ENCODE data around the gene SFT2D1. TPM values are rescaled to one million over a fixed set of nuclear protein-coding genes. Genes with fewer than 3 reads are reported as not detected.
"Not testable (repeated sequence)": the region's sequence is repeated elsewhere in the genome, so short reads cannot be mapped to it uniquely, and the experiment has no call there.

SFT2D1 gene
- polyA plus RNA-seq, 3 donors, result 45.3 to 71.2 (median 62.6) TPM

DNA sequence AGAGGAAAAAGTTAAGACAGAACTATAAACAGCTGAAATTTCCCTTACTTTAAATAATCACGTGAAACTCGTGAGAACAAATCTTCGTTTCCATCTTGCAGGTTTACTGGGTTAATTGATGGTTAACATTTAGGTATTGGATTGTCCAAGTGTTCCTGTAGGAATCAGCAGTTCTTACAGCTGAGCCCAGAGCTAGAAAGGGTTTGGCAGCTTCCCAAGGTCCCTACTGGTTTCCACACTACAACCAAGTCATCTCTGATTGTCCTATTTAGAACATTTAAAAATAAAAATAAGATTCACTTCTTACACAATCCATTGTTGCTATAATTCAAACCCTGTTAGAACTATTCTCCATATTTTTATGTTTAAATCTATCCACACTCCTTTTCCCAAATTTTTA lies 24.6 kb upstream of the SFT2D1 start:
- no peak overlapping the region for H3K27ac ChIP-seq (ENCODE audit: low read depth, low read length)
- WGBS, 3 donors, result 83 to 97% (median 89%) methylated on average over 3 of the region's 3 CpGs

DNA sequence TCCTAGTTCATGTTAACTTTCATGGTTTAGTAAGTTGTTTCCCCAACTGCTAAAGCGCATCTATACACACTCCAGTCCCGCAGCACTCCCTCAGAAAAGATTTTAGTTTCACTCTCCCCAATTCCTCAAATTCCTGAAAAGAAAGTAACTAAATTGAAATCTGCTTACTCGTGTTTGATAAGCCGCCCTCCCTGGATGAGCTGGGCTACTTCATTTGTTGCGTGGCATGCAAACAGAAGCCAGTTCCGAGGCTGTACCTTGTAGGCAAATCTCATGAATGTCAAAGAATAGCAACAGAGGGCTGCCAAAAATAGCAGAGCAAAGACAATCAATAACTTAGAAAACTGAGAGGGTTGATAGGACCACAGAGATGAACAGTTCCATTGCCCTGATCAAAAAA lies 23.5 kb upstream of the SFT2D1 start:
- 85 to 89% (median 86%) methylated on average over 6 of the region's 6 CpGs for WGBS, 3 donors
- H3K27ac ChIP-seq (ENCODE audit: low read depth, low read length), result no peak overlapping the region

DNA sequence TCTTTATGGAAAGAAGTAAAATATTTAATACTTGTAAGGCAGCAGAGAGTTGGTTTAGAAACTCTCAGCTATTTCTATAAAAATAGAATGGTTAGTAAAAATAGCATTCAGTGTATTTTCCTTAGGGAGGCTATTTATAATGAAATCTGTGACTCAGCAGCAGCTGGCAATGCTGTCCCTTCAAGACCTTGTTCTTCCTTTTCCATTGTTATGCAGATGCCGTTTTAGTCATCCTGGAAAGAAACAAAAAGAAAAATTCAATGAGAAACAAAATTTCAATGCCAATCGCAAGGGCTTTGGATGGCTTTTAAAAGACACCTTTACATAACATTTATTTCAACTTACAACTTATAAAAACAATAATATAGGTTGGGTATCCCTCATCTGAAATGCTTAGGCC lies 22.9 kb upstream of the SFT2D1 start:
- H3K27ac ChIP-seq (ENCODE audit: low read depth, low read length), result no peak overlapping the region
- 49 to 77% (median 56%) methylated on average over 2 of the region's 2 CpGs for WGBS, 3 donors

DNA sequence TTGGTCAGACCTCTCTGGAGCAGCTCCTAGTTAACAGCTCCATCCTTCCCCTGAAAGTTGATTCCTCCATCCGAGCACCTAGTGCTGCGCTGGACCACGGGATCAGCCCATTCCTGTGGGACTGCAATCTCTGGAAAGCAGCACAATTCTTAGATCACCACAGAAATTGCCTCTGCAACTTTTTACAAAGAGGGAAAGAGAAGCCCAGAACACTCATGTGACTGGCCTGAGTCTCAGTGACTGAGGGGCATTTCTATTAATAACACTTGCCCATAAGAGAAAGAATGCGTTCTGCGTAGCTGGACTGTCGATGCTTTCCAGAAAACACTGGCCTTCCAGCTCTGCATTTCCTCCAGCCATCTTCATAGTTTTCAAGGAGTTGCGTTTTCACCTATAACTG lies 22.1 kb upstream of the SFT2D1 start:
- no peak overlapping the region for H3K27ac ChIP-seq (ENCODE audit: low read depth, low read length)
- 65 to 90% (median 76%) methylated on average over 7 of the region's 7 CpGs for WGBS, 3 donors

DNA sequence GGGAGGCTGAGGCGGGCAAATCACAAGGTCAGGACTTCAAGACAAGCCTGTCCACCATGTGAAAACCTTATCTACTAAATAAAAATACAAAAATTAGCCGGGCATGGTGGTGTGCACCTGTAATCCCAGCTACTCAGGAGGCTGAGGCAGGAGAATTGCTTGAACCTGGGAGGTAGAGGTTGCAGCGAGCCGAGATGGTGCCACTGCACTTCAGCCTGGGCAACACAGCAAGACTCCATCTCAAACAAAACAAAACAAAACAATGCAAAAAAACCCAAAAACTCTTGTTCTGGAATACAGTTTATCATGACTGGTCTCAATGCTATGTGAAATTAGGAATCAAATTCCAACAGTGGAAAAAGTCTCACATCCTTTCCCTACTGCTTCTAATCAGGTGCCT lies 20.1 kb upstream of the SFT2D1 start:
- 97 to 99% (median 98%) methylated on average over 4 of the region's 4 CpGs for WGBS, 3 donors
- not testable (repeated sequence) for H3K27ac ChIP-seq (ENCODE audit: low read depth, low read length)

DNA sequence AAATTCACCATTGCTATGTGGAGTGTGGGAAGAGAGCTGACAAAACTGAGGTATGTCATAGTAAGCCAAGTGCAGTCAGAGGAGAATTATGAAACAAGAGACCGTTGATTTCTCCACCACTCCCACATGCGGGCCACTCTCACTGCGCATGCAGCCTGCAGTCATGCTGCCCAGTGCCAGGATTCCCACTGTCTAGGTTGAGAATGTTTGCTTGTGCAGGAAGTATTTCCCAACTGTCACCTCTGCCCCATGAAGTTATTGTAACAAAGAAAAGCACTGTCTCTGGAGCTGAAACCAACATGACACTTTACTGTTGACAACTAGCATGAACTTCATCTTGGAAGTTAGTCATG lies 18.7 kb upstream of the SFT2D1 start:
- H3K27ac ChIP-seq (ENCODE audit: low read depth, low read length), result no peak overlapping the region
- 36 to 70% (median 61%) methylated on average over 3 of the region's 3 CpGs for WGBS, 3 donors

DNA sequence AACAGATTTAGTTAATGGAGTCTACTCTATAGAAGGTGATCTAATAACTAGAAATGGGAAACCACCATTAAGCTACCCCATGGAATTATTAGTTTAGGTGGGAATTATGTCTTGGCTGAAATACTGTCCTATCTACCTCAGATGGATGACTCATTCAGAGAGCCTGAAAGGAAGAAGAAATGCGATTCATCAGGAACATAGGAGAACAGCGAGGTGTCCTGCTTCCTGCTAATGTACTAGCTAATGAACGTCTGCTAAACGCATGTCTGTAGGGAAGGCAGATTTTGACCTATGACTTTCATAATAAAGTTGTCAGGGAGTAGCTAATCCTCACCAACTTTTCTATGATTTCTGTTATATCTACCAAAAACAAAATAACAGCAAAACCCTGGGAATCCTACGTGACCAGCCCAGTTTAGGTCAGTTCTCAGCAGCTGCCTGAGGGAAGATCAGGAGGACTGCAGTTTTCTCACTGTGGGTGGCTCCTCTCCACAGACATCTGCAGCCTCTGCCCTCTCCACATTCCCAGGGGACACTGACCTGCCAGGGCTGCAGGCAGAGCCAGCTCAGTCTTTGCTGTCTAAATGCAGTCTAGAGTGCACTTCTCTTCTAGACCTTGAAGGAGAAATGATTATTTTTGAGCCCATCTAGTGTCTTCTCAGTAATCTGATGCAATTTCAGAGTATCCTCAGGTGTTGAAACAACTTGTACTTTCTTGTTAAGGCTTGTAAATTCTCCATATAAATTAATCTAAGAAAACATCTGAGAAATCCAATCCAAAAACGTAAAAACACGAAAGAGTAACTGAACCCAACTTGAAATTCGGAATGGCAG lies 18.1 kb upstream of the SFT2D1 start:
- no peak overlapping the region for H3K27ac ChIP-seq (ENCODE audit: low read depth, low read length)
- WGBS, 3 donors, result 49 to 83% (median 51%) methylated on average over 8 of the region's 8 CpGs

DNA sequence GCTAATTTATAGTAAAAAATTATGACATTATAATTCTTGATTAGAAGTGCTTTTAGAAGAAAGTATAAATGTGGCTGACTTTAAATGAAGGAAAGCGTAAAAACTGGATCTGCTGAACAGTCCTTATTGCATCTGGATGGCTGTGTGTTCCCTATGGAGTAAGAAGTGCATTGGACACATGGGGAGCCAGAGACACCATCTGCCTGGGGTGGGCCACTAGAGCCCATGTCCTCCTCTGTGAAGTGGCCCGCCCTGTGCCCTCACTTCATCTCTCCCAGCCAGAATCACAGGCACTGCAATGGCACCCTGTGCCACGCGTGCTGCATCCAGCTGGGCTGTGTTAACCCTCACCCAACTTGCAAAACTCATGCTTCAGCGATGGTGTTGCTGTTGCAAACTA lies 13.2 kb upstream of the SFT2D1 start:
- WGBS, 3 donors, result 63 to 76% (median 69%) methylated on average over 5 of the region's 5 CpGs
- no peak overlapping the region for H3K27ac ChIP-seq (ENCODE audit: low read depth, low read length)

DNA sequence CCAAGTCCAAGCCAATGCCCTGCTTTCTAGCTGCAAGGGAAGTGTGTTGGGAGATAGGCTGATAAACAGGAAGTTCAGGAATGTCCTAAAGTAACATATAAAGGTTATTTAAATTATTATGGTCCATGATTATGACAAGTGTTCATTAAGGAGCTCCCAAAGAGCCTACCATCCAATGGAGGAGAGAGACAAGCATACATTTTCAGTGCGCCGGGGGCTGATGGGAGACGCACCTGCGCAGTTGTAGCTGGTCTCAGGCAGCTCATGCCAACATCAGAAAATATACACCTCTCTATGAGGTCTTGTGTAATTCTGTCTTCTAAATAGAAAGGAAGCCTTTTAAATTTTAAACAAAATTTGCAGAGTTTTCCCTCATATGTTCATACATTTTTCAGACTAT lies 12.6 kb upstream of the SFT2D1 start:
- no peak overlapping the region for H3K27ac ChIP-seq (ENCODE audit: low read depth, low read length)
- WGBS, 3 donors, result 97 to 100% (median 97%) methylated on average over 4 of the region's 4 CpGs

DNA sequence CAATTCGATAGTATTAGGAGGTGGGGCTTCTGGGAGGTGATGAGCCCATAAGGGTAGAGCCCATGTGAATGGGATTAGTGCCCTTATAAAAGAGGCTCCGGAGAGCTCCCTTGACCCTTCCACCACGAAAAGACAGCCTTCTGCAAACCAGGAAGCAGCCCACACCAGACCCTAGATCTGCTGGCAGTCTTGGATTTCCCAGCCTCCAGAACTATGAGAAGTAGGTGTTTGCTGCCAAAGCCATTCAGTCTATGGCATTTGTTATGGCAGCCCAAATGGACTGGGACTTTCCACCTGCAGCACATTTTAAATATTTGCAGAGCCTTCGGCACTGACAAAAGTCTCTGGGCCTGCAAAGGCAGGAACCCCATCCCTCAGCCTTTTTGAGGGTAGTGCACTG lies 11.8 kb upstream of the SFT2D1 start:
- 85 to 92% (median 88%) methylated on average over 4 of the region's 4 CpGs for WGBS, 3 donors

DNA sequence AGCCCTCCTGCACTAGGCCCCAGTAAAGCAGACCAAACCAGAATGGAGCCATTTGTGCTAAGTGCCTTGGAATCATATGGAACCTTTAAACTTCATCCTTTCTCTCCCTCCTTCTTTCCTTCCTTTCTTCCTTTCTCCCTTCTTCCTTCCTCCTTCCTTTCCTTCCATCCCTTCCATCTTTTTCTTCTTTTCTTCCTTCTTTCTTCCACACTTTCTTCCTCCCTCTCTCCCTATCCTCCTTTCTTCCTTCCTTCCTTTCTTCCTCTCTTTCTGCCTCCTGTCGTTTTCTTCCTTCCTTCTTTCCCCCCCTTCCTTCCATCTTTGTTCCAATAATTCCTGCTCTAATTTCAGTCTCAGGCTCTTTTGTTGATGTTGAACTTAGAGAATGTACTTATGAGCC lies 11.2 kb upstream of the SFT2D1 start:
- WGBS, 3 donors, result 57 to 68% (median 58%) methylated on average over 1 of the region's 1 CpG

More for the DNA sequence above, 11.8 kb upstream of the SFT2D1 start:
- H3K27ac ChIP-seq (ENCODE audit: low read depth, low read length), result no peak overlapping the region

DNA sequence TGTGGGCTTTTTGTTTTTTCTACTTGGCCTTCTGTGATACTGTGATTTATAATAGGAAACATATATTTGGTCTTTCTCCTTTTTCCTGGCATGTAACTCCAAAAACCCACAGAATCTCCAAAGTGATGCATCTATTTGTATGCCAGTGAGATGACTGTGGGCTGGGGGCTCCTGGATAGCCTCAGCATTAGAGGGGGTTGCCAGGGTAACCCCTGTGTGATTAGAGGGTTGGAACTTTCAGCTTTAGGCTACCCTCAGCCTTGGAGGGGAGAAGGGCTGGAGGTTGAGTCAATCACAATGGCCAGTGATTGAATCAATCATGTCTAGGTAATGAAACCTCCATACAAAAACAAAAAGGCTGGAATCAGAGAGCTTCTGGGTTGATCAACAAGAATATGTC lies 10.6 kb upstream of the SFT2D1 start:
- no peak overlapping the region for H3K27ac ChIP-seq (ENCODE audit: low read depth, low read length)

More for the DNA sequence above, 11.2 kb upstream of the SFT2D1 start:
- H3K27ac ChIP-seq (ENCODE audit: low read depth, low read length), result no peak overlapping the region

DNA sequence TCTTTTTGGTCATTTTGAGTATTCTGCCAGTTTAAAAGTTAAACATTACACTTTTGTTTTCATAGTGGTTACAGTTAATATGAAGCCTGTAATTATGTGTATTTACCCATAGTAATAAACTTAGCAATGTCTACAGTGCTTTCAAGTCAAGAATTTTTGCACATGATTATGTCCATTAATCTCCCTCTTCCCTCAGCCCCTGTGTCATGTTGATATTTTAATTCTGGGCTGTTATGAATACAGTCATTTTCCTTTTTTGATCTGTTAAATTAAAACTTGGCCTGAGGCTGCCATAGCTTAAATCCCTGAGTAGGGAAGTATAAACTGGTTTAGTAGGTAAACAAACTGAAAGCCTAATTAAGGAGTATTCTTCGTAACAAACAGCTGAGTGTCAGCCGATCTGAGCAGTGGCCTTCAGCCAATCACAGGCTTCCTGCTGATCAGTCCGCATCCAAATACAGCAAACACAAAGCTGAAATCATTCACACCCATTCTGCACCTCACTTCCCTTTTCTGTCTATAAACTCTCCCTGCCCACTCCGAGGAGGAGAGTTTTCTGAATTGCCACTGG lies 9.5 kb upstream of the SFT2D1 start:
- H3K27ac ChIP-seq (ENCODE audit: low read depth, low read length), result no peak overlapping the region
- WGBS, 3 donors, result 17 to 23% (median 19%) methylated on average over 4 of the region's 4 CpGs

DNA sequence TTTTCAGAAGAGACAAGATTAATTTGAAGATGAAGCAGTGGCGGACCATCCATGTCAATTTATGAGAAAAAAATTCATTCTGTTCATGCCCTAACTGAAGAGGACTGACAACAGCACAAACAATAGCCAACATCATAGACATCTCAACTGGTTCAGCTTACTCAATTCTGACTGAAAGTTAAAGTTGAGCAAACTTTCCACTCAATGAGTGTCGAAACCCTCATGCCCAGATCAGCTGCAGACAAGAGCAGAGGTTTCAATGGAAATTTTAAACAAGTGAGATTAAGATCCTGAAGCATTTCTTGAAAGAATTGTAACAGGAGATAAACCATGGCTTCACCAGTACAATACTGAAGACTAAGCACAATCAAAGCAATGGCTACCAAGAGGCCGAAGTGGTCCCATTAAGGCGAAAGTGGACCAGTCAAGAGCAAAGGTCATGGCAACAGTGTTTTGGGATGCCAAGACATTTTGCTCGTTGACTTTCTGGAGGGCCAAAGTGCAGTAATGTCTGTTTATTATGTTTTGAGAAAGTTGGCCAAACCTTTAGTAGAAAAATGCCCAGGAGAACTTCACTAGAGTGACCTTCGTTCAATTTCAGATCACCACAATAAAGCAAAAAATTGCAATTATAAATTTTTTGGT lies 6.1 kb upstream of the SFT2D1 start:
- H3K27ac ChIP-seq (ENCODE audit: low read depth, low read length), result no peak overlapping the region
- WGBS, 3 donors, result 77 to 87% (median 79%) methylated on average over 6 of the region's 6 CpGs

DNA sequence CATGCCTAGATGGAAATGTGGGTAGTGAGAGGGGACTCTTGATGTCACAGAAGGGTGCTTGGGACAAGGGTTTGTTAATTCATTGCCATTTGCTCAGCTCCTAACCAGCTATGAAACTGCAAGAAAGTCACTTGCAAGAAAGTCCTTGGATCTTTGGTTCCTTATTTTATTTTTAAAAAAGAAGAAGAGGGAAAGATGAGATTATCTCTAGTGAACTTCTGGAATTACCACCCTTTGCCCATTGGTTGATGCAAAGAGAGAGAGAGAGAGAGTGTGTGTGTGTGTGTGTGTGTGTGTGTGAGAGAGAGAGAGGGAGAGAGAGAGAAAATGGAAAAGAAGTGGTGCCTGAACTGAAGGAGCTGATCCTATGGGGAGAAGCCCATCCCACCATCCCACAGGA lies 4.6 kb upstream of the SFT2D1 start:
- H3K27ac ChIP-seq (ENCODE audit: low read depth, low read length), result no peak overlapping the region

DNA sequence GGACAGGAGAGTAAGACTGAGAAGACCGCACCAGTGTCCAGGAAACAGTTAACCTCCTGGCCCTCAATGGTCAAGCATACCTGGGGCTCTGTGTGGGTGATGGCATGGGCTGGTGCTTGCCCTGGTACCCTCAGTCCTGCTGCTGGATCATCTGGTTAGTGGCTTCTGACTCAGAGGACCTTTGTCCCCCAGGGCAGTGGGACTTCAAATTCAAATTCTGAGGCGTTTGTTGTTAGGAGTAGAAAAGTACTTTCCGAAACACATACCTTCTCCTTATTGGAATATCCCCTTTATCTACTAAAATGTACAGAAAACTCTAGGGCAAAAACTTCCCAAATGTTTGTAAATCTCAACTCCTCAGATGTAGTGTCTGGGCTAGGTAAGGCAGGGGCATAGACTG lies 4.1 kb upstream of the SFT2D1 start:
- no peak overlapping the region for H3K27ac ChIP-seq (ENCODE audit: low read depth, low read length)
- 86 to 94% (median 91%) methylated on average over 3 of the region's 3 CpGs for WGBS, 3 donors

DNA sequence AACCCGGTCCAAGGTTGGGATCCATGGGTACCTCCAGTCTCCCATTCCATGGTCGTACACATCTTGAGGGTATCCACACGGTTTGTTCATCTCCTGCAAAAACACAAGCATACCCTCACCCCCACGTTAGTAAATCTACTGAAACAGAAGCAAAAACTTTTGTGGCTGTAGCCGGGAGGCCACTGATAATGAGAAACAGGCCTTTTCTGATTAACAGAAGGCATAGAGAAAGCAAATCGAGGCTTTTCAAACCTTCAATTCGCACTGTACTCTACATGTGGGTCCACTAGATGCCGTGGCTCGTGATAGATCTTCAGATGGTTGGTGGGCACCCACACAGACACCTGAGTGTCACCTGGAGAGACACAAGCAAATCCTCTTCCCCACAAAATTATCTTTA lies 3.3 kb upstream of the SFT2D1 start:
- H3K27ac ChIP-seq (ENCODE audit: low read depth, low read length), result not testable (repeated sequence)
- 82 to 87% (median 86%) methylated on average over 9 of the region's 9 CpGs for WGBS, 3 donors

DNA sequence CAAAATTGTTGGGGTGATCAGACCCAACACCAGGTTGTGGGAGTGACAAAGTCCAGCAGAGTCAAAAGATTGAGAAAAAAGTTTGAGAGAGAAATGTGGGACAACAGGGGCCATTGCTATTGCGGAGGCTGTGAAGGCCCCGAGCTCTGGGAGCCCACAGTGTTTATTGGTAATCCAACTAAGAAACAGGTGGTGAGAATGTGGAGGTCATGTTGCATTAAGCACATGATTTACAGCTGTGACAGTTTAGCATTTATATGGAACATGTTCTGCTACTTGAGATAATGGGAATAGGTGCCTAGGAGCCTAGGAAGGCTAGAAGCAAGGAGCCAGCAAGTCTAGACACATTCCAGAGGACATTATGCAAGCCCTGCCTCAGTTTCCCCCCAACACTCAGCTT lies 2.6 kb upstream of the SFT2D1 start:
- 87 to 89% (median 89%) methylated on average over 2 of the region's 2 CpGs for WGBS, 3 donors
- not testable (repeated sequence) for H3K27ac ChIP-seq (ENCODE audit: low read depth, low read length)

DNA sequence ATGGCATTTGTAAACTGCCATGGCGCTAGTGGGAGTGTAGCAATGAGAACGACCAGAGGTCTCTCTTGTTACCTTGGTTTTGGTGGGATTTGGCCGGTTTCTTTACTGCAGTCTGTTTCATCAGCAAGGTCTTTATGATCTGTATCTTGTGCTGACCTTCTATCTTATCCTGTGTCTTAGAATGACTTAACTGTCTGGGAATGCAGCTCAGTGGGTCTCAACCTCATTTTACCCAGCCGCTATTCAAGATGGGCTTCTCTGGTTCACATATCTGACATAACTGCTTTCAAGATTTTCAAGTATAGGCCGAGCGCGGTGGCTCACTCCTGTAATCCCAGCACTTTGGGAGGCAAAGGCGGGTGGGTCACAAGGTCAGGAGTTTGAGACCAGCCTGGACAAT lies 1.9 kb upstream of the SFT2D1 start:
- no peak overlapping the region for H3K27ac ChIP-seq (ENCODE audit: low read depth, low read length)
- 96 to 98% (median 96%) methylated on average over 8 of the region's 8 CpGs for WGBS, 3 donors

DNA sequence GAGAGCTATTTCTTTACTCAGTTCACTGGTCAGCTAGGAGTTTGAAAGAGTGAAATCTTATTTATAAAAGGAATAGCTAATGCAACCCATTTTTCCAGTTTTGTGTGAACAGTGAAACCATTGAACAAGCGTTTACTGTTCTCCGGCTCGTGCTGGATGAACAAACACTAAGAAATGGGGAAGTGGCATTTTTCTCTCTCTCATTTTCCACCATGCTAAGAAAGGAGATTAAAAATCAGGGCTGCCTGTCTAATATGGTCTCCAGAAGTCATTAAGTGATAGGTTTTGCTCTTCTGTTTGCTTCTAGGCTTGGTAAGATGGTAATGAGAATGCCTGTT lies 774 bp upstream of the SFT2D1 start:
- WGBS, 3 donors, result 16 to 22% (median 20%) methylated on average over 3 of the region's 3 CpGs
- no peak overlapping the region for H3K27ac ChIP-seq (ENCODE audit: low read depth, low read length)
